Stimulated activated CD8-positive, alpha-beta memory T cell treated with anti-CD3 and anti-CD28 coated beads, Interleukin-7, amount 100 ng/mL, for 1 hour (primary cell): Measurements from ENCODE around the gene RTEL1.
"Not testable (repeated sequence)": the region's sequence is repeated elsewhere in the genome, so short reads cannot be mapped to it uniquely, and the experiment has no call there.

ENCODE experiments used
- DNase-seq, 2 donors: peaks; one replicate each; pipeline ENCODE4 v3.0.0-alpha.2; 2020; ENCODE audit warnings: low read depth in 2 of 2

The RTEL1 gene

DNA sequence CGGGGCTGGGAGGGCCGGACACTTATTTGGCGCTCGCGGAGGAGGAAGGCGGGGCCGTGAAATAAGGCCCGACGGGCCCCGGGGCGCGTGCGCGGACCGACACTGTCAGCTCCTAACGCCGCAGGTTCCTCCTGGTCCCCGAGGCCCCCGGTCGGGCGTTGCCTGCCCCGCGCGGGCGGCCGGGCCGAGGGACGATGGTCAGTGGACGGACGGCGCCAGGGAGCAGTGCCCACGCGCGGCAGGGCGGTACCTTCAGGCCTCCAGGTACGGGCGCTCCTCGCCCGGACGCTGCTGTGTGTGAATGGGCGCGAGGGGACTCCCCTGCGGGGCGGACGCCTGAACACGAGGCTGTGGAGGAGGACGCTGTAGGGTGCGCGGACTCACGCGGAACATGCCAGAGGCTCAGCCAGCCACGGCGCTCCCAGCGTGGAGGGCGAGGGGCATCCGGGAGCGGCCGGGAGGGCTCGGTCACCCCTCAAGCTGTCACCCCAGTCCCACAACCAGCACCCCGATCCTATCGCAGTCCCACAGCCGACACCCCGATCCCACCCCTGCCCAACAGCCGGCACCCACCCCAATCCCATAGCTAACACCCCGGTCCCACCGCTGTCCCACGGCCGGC, 30.9 kb upstream of the RTEL1 start:
- DNase-seq = peak; percentile 89 to 90

DNA sequence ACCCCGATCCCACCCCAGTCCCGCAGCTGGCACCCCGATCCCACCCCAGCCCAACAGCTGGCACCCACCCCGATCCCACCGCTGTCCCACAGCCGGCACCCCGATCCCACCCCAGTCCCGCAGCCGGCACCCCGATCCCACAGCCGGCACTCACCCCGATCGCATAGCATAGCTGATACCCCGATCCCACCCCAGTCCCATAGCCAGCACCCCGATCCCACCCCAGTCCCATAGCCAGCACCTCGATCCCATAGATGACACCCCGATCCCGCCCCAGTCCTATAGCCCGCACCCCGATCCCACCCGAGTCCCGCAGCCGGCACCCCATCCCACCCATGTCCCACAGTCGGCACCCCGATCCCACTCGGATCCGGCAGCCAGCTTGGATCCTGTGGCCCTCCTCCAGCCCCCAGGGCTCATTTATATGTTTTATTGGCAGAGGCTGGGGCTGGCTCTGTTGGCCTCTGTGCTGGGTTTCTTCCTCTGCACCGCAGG, 30.3 kb upstream of the RTEL1 start:
- no peak for DNase-seq

DNA sequence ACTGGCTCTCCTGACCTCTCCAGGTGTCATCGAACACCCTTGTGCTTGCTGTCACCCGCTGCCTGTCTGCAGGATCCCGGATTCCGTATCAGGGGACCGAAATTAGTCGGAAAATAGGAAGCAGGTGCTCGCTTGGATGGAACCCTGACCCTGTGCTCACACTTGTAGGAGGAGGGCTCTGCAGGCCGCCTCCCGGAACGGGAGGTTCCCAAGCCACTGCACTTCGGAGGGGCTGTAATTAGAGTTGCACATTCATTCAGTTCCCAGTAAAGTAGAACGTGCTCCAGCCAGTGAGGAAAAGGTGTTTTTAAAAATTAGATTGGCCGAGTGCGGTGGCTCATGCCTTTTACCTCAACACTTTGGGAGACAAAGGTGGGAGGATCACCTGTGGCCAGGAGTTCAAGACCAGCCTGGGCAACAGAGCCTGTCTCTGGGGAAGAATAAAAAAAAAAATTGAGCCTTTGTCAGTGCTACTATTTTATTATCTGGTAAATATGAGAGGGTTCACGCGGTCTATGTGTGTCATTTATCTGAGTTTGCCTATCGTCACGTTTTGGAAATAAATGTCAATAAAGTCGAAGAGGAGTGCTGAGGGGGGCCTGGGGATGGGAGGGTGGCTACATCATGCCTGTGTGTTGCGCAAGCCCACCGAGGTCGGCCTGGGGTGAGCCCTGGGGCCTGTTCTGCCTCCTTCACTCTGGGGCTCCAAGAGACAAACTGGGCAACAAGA, 29.7 kb upstream of the RTEL1 start:
- DNase-seq = peak in 1 of 2 donors; percentile 37

DNA sequence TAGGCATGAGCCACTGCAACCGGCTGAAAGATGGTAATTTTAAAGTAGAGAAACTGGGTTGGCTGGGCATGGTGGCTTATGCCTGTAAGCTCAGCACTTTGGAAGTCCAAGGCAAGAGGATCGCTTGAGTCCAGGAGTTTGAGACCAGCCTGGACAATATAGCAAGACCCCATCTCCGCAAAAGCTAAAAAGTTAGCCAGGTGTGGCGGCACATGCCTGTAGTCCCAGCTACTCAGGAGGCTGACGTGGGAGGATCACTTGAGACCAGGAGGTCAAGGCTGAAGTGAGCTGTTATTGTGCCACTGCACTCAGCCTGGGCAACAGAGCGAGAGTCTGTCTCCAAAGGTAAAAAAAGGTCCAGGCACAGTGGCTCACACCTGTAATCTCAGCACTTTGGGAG, 27.2 kb upstream of the RTEL1 start:
- DNase-seq = not testable (repeated sequence)

- not testable (repeated sequence) for DNase-seq
Observed at GRCh38 chr20:63631426-63631825, 26.7 kb upstream of the RTEL1 start.

DNA sequence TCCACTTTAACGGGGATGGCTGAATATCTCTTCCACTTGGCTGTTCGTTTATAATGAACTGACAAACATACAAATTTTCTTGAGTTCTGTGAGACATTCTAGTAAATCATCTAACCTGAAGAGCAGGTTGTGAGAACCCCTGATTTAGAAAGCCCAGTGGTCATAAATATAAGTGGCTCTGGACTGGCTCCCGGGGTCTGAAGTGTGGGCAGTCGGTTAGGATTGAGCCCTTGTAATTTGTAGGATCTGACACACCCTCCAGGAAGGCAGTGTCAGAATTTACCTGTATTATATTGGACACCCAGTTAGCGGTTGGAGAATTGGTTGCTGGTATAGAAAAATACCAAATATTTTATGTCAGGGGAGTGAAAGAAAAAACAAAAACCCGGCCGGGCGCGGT, 24.4 kb upstream of the RTEL1 start:
- no peak for DNase-seq

- DNase-seq = peak; percentile 50 to 54
Observed at GRCh38 chr20:63635431-63636141, 22.5 kb upstream of the RTEL1 start.

DNA sequence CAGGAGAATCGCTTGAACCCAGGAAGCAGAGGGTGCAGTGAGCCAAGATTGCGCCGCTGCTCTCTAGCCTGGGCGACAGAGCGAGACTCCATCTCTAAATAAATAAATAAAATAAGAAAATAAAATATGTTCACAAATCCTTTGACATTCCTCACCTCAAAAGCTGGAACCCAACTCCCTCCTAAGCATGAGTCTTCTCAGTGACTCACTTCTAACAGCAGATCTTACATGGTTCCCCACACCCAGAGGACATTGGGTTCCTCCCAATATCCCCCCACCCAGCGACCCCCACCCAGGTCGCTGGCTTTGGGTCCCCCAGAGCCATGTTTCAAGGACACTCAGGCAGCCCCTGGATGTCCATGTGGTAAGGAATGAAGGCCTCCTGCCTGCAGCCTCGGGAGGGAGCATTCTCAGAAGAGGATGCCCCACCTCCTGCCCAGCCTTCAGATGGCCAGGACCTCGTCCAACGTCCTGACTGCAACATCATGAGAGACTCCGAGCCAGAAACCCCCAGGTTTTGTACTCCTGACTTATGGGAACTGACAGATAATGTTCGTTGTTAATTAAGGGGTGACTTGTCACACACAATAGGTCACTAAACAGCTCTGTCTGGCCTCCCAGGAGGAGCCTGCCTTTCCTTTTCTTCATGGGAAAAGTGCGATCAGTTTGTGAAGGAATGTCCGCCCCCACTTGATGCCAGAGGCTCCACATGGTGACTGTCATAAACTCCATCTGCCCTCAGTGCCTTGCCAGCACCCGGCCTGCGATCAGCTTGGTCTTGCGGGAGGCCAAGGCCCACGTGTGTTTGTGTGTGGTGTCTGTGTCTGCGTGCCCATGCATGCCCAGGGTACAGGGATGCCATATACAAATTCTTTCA, 21.1 kb upstream of the RTEL1 start:
- DNase-seq = no peak

- peak; percentile 49 to 50 for DNase-seq
Observed at GRCh38 chr20:63639093-63639975, 18.8 kb upstream of the RTEL1 start.

DNA sequence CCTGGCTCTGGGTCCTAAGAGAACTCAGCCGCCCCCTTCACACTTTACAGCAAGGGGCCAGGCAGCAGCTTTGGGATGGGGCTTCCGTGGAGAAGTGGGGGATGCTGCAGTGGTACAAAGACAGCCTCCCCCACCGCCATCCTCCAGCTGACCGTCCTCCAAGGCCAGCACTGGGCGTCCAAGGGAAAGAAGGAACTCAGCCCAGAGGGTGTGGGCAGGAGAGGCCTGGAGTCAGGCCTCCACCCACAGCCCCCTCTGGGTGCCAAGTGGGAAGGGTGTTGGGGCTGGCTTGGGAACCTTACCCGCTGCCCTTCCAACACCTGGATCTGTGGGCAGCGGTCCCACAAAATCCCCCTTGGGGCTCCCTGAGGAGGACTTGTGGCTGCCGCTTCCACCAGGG, 18.0 kb upstream of the RTEL1 start:
- DNase-seq = no peak

DNA sequence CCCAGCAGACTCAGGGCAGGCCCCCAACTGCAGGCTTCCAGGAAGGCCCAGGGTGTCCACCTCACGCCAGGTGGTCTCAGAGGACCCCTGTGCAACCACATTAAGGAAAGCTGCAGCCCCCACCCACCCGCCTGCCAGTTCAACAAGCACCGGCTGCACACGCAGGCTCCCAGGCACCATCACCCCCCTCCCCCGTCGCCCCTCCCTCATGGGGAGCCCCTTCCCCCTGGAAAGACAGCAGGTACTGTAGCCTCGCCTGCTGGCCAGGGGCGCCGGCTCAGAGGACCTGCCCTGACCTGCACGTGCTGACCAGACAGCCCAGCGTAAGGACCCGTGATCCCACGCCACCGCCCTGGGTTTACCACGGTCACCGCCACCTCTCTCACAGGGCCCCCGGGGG, 17.4 kb upstream of the RTEL1 start:
- not testable (repeated sequence) for DNase-seq

- no peak for DNase-seq
Observed at GRCh38 chr20:63641146-63641791, 16.8 kb upstream of the RTEL1 start.

- DNase-seq = peak; percentile 94 to 95
Observed at GRCh38 chr20:63641792-63642523, 16.2 kb upstream of the RTEL1 start.

DNA sequence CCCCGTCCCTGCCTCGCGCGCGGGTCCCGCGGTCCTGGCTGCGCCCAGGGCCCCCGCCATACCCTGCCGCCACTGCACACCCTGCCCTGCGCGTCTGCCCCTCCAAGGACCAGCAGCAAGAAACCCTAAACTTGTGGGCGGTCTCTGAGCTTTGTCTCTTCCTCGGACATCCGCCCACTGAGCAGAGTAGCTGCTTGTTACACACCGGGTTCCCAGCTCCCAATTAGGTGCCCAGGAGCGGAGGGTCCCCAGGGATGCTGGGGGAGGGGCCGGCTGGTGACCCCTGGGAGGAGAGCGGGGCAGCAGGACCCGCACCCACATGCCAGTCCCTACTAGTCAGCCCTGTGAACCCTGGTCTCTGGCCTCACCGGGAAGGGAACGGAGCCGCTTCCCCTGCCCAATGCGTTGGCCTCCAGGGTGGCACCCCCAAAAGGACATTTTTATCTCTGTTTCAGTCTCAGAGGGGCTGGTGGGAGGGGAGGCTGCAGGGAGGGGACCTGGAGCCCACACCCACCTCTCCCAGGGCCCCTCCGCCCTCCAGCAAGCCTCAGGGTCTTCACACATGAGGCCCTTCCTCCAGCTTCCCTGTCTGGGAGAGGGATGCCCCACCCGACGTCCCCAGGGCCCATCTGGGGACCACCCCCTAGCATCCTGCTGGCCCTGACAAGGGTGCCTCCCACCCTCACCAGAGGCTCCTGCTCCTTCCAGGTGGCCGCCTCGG, 15.4 kb upstream of the RTEL1 start:
- DNase-seq = no peak

GRCh38 chr20:63643499-63643898, 14.6 kb upstream of the RTEL1 start:
- DNase-seq = no peak

- DNase-seq = no peak
Observed at GRCh38 chr20:63643946-63644345, 14.2 kb upstream of the RTEL1 start.

- no peak for DNase-seq
Observed at GRCh38 chr20:63645218-63645617, 12.9 kb upstream of the RTEL1 start.

DNA sequence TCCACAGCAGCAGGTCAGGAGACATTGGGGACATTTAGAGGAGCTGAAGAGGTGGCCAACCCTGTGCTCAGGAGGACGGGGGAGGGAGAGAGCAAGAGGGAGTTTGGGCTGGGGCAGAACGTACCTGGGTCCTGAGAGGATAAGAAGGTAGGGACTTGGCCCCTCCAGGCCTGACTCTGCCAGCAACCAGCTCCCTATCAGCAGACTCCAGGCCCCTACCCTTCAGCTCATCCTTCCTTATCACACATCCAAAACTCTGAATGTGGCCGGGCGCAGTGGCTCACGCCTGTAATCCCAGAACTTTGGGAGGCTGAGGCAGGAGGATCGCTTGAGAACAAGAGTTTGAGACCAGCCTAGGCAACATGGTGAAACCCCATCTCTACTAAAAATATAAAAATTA, 9.9 kb upstream of the RTEL1 start:
- no peak for DNase-seq
